Neural cell (in vitro differentiated cells): ENCODE data around the gene RBMS2.

Source experiments
- EP300 ChIP-seq: fragments of 450-650 bp; conservative IDR thresholded peaks from 2 replicates; pipeline ENCODE4 v1.6.1; 2014; ENCODE audit warnings: antibody characterized with exemption, mild to moderate bottlenecking, moderate library complexity; ENCODE audit not compliant: poor library complexity, severe bottlenecking
- RAD21 ChIP-seq: fragments of 450-650 bp; conservative IDR thresholded peaks from 2 replicates; pipeline ENCODE4 v1.6.1; 2014; ENCODE audit warnings: antibody characterized with exemption, mild to moderate bottlenecking, moderate library complexity

- TF ChIP-seq EP300, result no peak
- TF ChIP-seq RAD21, result no peak
Observed at GRCh38 chr12:56591126-56591525, 69.5 kb downstream of the RBMS2 start.
